ENCODE data around the gene SLC17A6.

The SLC17A6 gene

DNA sequence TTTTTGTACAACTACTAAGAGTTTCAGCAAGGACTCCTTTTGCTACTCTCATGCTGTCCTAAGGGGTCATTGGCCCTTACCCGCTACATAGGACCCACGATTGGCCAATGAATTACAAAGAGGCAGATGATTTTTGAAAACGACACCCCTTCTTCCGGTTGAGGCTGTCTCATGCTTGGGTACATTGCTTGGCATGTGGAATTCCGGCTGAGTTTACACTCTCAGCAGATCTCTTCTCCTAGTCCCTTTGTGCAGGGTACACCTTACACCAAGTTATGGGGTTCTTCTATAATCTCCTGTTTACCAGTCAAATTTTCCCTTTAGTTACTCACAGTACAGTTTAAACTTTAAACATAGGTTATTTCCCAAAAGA lies 52.1 kb downstream of the SLC17A6 start:
- DNase-seq = no peak

GRCh38 chr11:22392561-22392960 lies 54.4 kb downstream of the SLC17A6 start:
- no peak for DNase-seq

DNA sequence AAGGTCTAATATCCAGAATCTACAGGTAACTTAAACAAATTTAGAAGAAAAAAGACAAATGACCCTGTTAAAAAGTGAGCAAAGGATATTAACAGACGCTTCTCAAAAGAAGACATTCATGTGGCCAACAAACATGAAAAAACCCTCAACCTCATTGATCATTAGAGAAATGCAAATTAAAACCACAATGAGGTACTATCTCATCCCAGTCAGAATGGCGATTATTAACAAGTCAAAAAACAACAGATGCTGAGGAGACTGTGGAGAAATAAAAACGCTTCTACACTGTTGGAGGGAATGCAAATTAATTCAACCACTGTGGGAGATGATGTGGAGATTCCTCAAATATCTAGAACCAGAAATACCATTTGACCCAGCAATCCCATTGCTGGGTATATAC lies 67.2 kb downstream of the SLC17A6 start:
- DNase-seq = no peak

GRCh38 chr11:22407267-22407666 lies 69.1 kb downstream of the SLC17A6 start:
- DNase-seq = no peak

DNA sequence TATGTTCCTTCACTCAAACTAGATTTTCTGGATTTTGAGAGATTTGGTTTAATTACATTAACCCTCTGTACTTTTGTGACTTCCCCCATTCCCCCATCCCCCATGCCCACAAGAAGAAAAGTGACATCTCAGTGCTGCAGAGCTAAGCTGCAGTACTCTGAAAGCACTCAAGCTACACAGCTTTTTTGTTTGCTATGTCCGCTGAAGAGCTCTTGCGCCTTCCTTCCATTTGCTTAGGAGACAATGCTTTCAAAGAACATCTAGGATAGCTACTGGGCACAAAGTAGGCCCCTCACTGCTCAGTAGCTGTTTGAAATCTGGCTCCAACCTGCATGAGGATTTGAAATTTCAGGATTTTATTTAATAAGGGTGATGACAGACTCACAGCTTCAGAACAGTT lies 69.7 kb downstream of the SLC17A6 start:
- no peak for DNase-seq

DNA sequence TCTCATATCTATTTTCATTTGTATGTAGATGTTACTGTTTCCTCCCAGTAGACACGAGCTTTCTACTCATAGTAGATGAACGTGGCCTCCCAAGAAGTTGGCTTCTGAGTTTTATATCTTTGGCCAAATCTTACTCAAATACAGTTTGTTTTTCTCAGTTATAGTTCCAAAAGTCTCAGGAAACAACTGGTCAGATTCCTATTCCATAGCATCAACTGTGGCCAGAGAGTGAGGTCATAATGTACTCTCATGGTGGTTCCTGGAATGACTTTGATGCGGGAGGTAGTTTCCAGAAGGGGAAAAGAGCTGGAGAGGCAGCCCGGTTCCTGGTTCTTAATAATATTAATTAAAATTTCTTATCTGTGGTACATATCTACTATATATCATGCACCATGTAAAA lies 77.3 kb downstream of the SLC17A6 start:
- DNase-seq = no peak

DNA sequence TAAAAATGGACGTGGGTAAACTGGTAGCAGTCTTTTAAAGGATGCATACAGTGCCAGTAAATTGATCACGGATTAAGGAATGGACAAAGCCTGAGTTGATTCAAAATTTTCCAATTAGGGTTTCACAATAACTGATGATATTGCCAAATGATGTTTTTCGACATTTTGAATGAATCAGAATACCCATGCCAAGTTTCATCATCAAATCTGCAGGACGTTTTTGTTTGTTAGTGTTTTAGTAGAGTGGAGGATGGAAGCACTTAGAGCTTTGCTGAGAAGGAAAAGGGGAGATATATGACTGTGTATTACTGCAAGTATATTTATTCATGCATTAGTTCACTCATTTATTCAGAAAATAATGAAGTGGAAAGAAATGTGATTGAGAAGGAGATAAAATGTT lies 78.3 kb downstream of the SLC17A6 start:
- no peak for DNase-seq

DNA sequence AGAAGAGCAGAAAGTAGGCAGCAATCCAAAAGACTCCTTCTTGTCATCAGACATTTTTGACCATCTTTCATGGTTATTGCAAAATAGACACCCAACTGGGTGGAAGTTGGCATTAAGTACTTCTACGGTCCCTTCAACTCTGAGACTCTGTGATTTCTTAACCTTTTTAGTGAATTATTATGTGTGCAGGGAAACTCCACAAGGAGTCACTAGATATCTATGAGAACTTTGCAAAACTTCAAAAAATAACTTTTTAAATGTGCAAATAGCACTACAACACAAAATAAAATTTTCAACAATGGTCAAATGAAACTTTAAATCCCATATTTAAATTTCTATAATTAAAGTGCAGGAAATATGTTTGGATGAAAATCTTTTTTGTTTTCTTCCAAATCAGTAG lies 88.7 kb downstream of the SLC17A6 start:
- DNase-seq = no peak
